ENCODE data around the gene NOP14. TPM values are rescaled to one million over a fixed set of nuclear protein-coding genes. Genes with fewer than 3 reads are reported as not detected.

NOP14 gene
- total and polyA plus RNA-seq, 2 donors (not counting 1 experiment from before 2014, with no cell fraction given), result 9.1 to 30.4 TPM

DNA sequence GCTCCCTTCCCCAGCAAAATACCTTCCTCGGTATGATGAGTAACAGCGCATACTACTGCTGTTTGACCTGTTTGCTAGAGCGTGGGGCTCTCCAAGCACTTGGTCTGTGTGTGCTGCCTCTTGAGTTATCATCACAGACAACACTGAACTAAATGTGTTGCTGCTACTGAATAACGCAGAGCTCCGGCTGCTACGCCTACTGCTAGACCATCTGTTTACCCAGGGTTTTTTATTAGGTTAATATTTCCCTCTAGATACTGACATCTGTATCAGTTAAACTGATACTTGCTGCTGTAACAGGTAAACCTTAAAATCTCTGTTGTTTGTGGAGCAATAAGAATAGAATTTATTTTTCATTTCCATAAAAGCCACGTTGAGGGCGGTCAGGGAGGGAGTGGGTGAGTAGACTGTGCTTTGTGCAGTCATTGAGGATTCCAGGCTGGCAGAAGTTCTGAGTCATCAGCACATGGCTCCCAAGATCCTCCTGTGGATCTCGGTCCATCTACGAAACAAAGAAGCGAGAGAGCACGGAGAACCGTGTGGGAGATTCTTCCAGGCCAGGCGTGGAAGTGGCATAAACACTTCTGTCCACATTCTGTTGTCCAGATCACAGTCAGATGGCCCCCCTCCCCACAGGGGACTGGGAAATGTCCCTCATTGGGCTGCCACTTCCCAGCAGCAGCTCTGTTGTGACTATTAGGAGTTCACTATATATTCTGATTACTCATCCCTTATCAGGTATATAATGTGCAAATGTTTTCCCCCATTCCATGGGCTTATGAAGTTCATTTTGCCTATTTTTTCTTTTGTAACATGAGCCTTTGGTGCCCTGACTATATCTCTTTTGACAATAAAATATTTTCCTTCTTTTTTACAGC is 14.2 kb upstream of the NOP14 start:
- intact Hi-C loops (cut with micrococcal nuclease), result loop anchor here (1.0 kb wide), 1 partner anchor 60 kb away; no protein-coding TSS in a partner anchor
- H3K4me1 ChIP-seq (ENCODE audit: control insufficient read depth in 2 of 2, insufficient read depth in 2 of 2, low read length in 2 of 2), result peaks cover 0 to 2% of the 10 kb centered on the region in 2 donors
- H3K27ac ChIP-seq (ENCODE audit: low read length in 2 of 2), result no peak overlapping the region
- H3K9me3 Mint-ChIP-seq (ENCODE audit: insufficient read depth), result no peaks in the 10 kb centered on the region
- no peak for DNase-seq
- peaks cover 0 to 2% (median 0%) of the 10 kb centered on the region in 4 experiments for H3K27me3 ChIP-seq (replicated peaks in 1 of 4; ENCODE audit: control extremely low read depth in 1 of 4, control insufficient read depth in 3 of 4, insufficient read depth in 4 of 4, low read length in 3 of 4)
- no peak overlapping the region for H3K4me3 ChIP-seq (ENCODE audit: control extremely low read depth in 1 of 5, extremely low read depth in 1 of 5, insufficient read depth in 1 of 5, low read depth in 2 of 5, low read length in 4 of 5)
- H3K4me1 Mint-ChIP-seq, result peaks cover 1% of the 10 kb centered on the region
- CTCF ChIA-PET, result interaction anchor here (0.6 to 5.0 kb wide), 21 partner anchors 9 to 689 kb away, joined by 3 to 38 read pairs (median 4); partner anchors contain the start of genes GRK4 and NOP14
- no peaks in the 10 kb centered on the region for H3K79me2 ChIP-seq (ENCODE audit: control insufficient read depth, insufficient read depth, low read length)
- H3K9me3 ChIP-seq (ENCODE audit: control extremely low read depth in 1 of 3, control insufficient read depth in 2 of 3, insufficient read depth in 1 of 3, low read length in 2 of 3), result peaks cover 0 to 25% (median 16%) of the 10 kb centered on the region in 3 donors
- H3K27me3 Mint-ChIP-seq, result no peaks in the 10 kb centered on the region
- no peak overlapping the region for H2AFZ ChIP-seq (ENCODE audit: insufficient read depth, low read depth, low read length, poor library complexity, severe bottlenecking)
- ATAC-seq (ENCODE audit: low read depth), result no peak
- H3K4me3 Mint-ChIP-seq, result no peak overlapping the region
- H3K27ac Mint-ChIP-seq, result no peak overlapping the region
- H4K20me1 ChIP-seq (ENCODE audit: control insufficient read depth, insufficient read depth, low read length, poor library complexity, severe bottlenecking), result no peaks in the 10 kb centered on the region
- no peak overlapping the region for H3K9ac ChIP-seq (ENCODE audit: low read length)
- 95% methylated on average over 11 of the region's 14 CpGs for WGBS (ENCODE audit: insufficient coverage)
- POLR2A ChIA-PET, result no interaction called here
- no peaks in the 10 kb centered on the region for H3K36me3 ChIP-seq (replicated peaks in 1 of 2; ENCODE audit: control extremely low read depth in 1 of 2, control insufficient read depth in 1 of 2, extremely low read depth in 1 of 2, insufficient read depth in 2 of 2, low read length in 1 of 2)
- TF ChIP-seq, protein P1, sequence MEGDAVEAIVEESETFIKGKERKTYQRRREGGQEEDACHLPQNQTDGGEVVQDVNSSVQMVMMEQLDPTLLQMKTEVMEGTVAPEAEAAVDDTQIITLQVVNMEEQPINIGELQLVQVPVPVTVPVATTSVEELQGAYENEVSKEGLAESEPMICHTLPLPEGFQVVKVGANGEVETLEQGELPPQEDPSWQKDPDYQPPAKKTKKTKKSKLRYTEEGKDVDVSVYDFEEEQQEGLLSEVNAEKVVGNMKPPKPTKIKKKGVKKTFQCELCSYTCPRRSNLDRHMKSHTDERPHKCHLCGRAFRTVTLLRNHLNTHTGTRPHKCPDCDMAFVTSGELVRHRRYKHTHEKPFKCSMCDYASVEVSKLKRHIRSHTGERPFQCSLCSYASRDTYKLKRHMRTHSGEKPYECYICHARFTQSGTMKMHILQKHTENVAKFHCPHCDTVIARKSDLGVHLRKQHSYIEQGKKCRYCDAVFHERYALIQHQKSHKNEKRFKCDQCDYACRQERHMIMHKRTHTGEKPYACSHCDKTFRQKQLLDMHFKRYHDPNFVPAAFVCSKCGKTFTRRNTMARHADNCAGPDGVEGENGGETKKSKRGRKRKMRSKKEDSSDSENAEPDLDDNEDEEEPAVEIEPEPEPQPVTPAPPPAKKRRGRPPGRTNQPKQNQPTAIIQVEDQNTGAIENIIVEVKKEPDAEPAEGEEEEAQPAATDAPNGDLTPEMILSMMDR (IDR thresholded peaks at IDR 0.05), result no peak
- no peak for TF ChIP-seq EZH2 (IDR thresholded peaks at IDR 0.05; ENCODE audit: borderline replicate concordance, insufficient read depth, low read depth, low read length, poor library complexity, severe bottlenecking)
- no peak overlapping the region for H3K4me2 ChIP-seq (replicated peaks; ENCODE audit: low read depth, low read length, poor library complexity, severe bottlenecking)

GRCh38 chr4:2971275-2971674 is 8.1 kb upstream of the NOP14 start:
- H3K4me1 Mint-ChIP-seq, result no peaks in the 10 kb centered on the region
- no peaks in the 10 kb centered on the region for H4K20me1 ChIP-seq (ENCODE audit: control insufficient read depth, insufficient read depth, low read length, poor library complexity, severe bottlenecking)
- intact Hi-C loops (cut with micrococcal nuclease), result no loop called here
- H3K4me3 ChIP-seq (ENCODE audit: control extremely low read depth in 1 of 5, extremely low read depth in 1 of 5, insufficient read depth in 1 of 5, low read depth in 2 of 5, low read length in 4 of 5), result no peak overlapping the region
- H3K4me2 ChIP-seq (replicated peaks; ENCODE audit: low read depth, low read length, poor library complexity, severe bottlenecking), result no peak overlapping the region
- H3K79me2 ChIP-seq (ENCODE audit: control insufficient read depth, insufficient read depth, low read length), result no peaks in the 10 kb centered on the region
- H3K9ac ChIP-seq (ENCODE audit: low read length), result no peak overlapping the region
- ChIA-PET CTCF (no interaction called here), POLR2A (no interaction called here)
- WGBS (ENCODE audit: insufficient coverage), result 85% methylated on average over 3 of the region's 3 CpGs
- H3K27me3 ChIP-seq (replicated peaks in 1 of 4; ENCODE audit: control extremely low read depth in 1 of 4, control insufficient read depth in 3 of 4, insufficient read depth in 4 of 4, low read length in 3 of 4), result no peaks in the 10 kb centered on the region
- H3K27me3 Mint-ChIP-seq, result no peaks in the 10 kb centered on the region
- DNase-seq, result no peak
- H3K9me3 Mint-ChIP-seq (ENCODE audit: insufficient read depth), result no peaks in the 10 kb centered on the region
- H3K27ac Mint-ChIP-seq, result no peak overlapping the region
- H3K36me3 ChIP-seq (replicated peaks in 1 of 2; ENCODE audit: control extremely low read depth in 1 of 2, control insufficient read depth in 1 of 2, extremely low read depth in 1 of 2, insufficient read depth in 2 of 2, low read length in 1 of 2), result no peaks in the 10 kb centered on the region
- no peak for ATAC-seq (ENCODE audit: low read depth)
- no peak overlapping the region for H3K4me3 Mint-ChIP-seq
- H3K9me3 ChIP-seq (ENCODE audit: control extremely low read depth in 1 of 3, control insufficient read depth in 2 of 3, insufficient read depth in 1 of 3, low read length in 2 of 3), result no peaks in the 10 kb centered on the region
- TF ChIP-seq, protein P1 (IDR thresholded peaks at IDR 0.05), result no peak
- TF ChIP-seq EZH2 (IDR thresholded peaks at IDR 0.05; ENCODE audit: borderline replicate concordance, insufficient read depth, low read depth, low read length, poor library complexity, severe bottlenecking), result no peak
- H3K27ac ChIP-seq (ENCODE audit: low read length in 2 of 2), result no peak overlapping the region
- no peak overlapping the region for H2AFZ ChIP-seq (ENCODE audit: insufficient read depth, low read depth, low read length, poor library complexity, severe bottlenecking)
- H3K4me1 ChIP-seq (ENCODE audit: control insufficient read depth in 2 of 2, insufficient read depth in 2 of 2, low read length in 2 of 2), result no peaks in the 10 kb centered on the region
